ENCODE measurements around the gene PSMD11.

GRCh38 chr17:32484628-32485027, 40.3 kb downstream of the PSMD11 start:
- TF ChIP-seq CTCF (IDR thresholded peaks at IDR 0.05; ENCODE audit: low read length) (no peak), EZH2 (IDR thresholded peaks at IDR 0.05; ENCODE audit: borderline replicate concordance, low read length) (no peak)

Data from OCI-LY1 (cell line).